Measurements from ENCODE around the gene NUDT6. TPM values are rescaled to one million over a fixed set of nuclear protein-coding genes. Genes with fewer than 3 reads are reported as not detected.
"Not testable (repeated sequence)": the region's sequence is repeated elsewhere in the genome, so short reads cannot be mapped to it uniquely, and the experiment has no call there.

The NUDT6 gene
- total RNA-seq, 2 donors from 2014 or later: 3.9 to 5.9 TPM

DNA sequence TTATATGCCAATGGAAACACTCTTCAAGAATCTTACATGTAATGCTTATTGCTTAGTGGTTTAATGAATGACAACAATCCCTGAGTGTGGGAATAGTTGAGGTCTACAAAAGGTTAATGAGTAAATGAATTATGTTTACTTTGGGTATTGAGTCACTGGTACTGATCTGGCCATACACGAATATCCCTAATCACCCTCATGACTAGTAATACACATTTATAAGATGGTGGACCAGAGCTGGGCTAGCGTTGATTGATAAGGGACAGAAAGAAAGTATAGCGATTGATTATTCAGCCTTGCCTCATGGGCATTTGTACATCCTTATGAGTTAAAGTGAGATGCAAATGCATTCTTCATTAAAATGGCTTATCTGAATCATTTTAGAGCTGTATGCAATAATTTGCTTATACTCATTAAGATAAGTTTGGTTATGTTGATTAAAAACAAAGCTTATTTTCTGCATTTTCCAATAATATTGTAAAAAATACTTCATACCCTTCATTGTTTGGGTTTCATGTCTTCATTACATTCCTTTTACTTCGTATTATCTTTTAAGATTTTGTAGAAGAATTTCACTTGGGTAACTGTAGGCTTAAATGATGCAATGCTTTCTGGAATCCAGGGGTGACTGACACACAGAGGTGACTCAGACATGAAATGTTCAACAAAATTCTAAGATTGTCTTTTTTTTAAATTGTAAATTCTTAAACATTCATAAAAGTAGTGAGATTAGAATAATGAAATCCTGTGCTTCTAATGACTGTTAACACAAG, 48.4 kb downstream of the NUDT6 start:
- ATAC-seq (replicated peaks): no peak
- H3K4me3 Mint-ChIP-seq: no peak overlapping the region
- no peaks in the 10 kb centered on the region for H3K4me1 Mint-ChIP-seq
- H3K9me3 Mint-ChIP-seq: peaks cover 5% of the 10 kb centered on the region
- H3K36me3 Mint-ChIP-seq (ENCODE audit: low read depth): no peaks in the 10 kb centered on the region
- H3K27me3 Mint-ChIP-seq: peaks cover 31% of the 10 kb centered on the region
- no peak overlapping the region for H3K27ac Mint-ChIP-seq

GRCh38 chr4:122873146-122873545, 49.3 kb downstream of the NUDT6 start:
- no peak overlapping the region for H3K27ac Mint-ChIP-seq
- H3K4me3 Mint-ChIP-seq: no peak overlapping the region
- H3K36me3 Mint-ChIP-seq (ENCODE audit: low read depth): no peaks in the 10 kb centered on the region
- peaks cover 31% of the 10 kb centered on the region for H3K27me3 Mint-ChIP-seq
- H3K4me1 Mint-ChIP-seq: no peaks in the 10 kb centered on the region
- H3K9me3 Mint-ChIP-seq: peaks cover 5% of the 10 kb centered on the region
- no peak for ATAC-seq (replicated peaks)

DNA sequence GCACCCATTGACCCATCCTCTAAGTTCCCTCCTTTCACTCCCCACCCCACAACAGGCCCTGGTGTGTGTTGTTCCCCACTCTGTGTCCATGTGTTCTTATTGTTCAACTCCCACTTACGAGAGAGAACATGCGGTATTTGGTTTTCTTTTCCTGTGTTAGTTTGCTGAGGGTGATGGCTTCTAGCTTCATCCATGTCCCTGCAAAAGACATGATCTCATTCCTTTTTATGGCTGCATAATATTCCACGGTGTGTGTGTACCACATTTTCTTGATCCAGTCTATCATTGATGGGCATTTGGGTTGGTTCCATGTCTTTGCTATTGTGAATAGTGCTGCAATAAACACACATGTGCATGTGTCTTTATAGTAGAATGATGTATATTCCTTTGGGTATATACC, 54.2 kb downstream of the NUDT6 start:
- not testable (repeated sequence) for H3K9me3 Mint-ChIP-seq; H3K4me3 Mint-ChIP-seq; H3K4me1 Mint-ChIP-seq; H3K36me3 Mint-ChIP-seq (ENCODE audit: low read depth); ATAC-seq (replicated peaks); H3K27ac Mint-ChIP-seq
- H3K27me3 Mint-ChIP-seq: peaks cover 24% of the 10 kb centered on the region

- H3K27ac Mint-ChIP-seq: no peak overlapping the region
- H3K36me3 Mint-ChIP-seq (ENCODE audit: low read depth): no peaks in the 10 kb centered on the region
- no peaks in the 10 kb centered on the region for H3K4me1 Mint-ChIP-seq
- no peaks in the 10 kb centered on the region for H3K9me3 Mint-ChIP-seq
- H3K4me3 Mint-ChIP-seq: no peak overlapping the region
- H3K27me3 Mint-ChIP-seq: peaks cover 20% of the 10 kb centered on the region
- ATAC-seq (replicated peaks): no peak
Observed at GRCh38 chr4:122865425-122865824, 57.0 kb downstream of the NUDT6 start.

DNA sequence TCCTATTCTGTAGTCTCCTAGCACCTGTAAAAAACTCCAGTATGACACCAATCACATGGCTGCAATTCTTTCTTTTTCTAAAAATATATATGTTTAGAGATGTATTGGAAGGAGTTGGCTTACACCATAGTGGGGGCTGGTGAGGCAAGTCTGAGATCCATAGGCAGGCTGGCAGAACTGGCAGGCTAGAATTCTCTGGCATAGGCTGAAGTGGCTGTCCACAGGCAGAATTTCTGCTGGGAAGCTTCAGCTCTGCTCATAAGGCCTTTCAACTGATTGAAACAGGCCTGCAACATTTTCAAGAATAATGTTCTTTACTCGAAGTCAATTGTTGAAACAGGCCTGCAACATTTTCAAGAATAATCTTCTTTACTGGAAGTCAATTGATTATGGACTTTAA, 58.8 kb downstream of the NUDT6 start:
- H3K27ac Mint-ChIP-seq: no peak overlapping the region
- no peaks in the 10 kb centered on the region for H3K36me3 Mint-ChIP-seq (ENCODE audit: low read depth)
- H3K4me3 Mint-ChIP-seq: no peak overlapping the region
- no peaks in the 10 kb centered on the region for H3K9me3 Mint-ChIP-seq
- H3K4me1 Mint-ChIP-seq: no peaks in the 10 kb centered on the region
- no peak for ATAC-seq (replicated peaks)
- H3K27me3 Mint-ChIP-seq: peaks cover 20% of the 10 kb centered on the region

DNA sequence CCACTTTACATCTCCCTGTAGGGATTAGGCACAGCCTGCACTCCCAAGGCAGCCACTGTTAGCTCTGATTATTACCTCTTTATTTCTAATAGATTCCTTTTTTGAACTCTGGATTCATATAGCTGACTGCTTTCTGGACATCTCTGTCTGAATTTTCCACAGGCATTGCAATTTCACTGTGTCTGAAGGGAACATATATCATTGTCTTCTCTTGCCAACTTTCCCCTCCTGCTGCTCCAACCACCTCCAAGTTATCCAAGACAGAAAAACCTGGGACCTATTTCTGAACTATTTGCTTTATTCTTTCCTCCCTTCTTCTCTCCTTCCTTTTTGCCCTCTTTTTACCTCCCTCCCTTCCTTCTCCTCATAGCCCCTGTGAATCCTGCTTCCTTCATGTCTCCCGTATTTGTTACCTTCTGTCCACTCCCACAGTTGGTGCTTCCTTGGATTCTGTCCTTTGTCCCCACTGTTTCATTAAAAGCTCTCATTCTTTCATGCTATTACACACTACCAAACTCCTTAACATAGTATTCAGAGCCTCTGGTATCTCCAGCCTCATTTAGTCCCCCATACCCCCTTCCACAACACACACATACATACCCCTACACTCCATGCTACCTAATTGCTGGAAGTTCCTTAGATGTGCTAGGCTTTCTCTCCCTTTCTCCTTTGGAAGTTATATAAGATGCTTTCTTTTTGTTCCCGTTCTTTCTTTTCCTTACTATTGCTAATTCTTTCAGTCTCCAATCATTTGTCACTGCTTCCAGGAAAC, 61.0 kb downstream of the NUDT6 start:
- no peak for ATAC-seq (replicated peaks)
- Mint-ChIP-seq H3K27ac (no peak overlapping the region), H3K36me3 (ENCODE audit: low read depth) (no peaks in the 10 kb centered on the region), H3K4me1 (no peaks in the 10 kb centered on the region), H3K4me3 (no peak overlapping the region), H3K9me3 (no peaks in the 10 kb centered on the region), H3K27me3 (peaks cover 20% of the 10 kb centered on the region)

DNA sequence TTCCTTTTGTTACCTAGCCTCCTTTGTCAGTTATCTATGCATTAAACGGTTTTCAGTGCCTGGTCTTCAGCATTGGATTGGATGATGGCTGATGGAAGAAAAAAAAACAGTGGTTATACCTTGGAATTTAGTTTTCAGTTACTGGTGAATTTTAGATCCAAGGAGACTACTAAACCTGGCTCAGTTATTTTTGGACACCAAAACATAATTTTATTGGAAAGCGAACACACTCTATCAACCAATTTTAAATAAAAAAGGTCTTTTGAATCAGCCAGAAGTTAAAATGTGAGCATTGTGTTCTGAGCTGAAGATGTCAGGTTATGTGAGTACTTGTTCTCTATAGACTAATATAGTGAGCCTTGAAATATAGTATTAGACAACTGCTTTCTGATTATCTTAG, 63.7 kb downstream of the NUDT6 start:
- Mint-ChIP-seq H3K27me3 (peaks cover 20% of the 10 kb centered on the region), H3K4me3 (no peak overlapping the region), H3K4me1 (no peaks in the 10 kb centered on the region), H3K9me3 (no peaks in the 10 kb centered on the region), H3K27ac (no peak overlapping the region), H3K36me3 (ENCODE audit: low read depth) (no peaks in the 10 kb centered on the region)
- ATAC-seq (replicated peaks): no peak

- Mint-ChIP-seq H3K36me3 (ENCODE audit: low read depth) (no peaks in the 10 kb centered on the region), H3K27ac (no peak overlapping the region), H3K4me3 (no peak overlapping the region), H3K4me1 (no peaks in the 10 kb centered on the region), H3K27me3 (peaks cover 16% of the 10 kb centered on the region), H3K9me3 (no peaks in the 10 kb centered on the region)
- ATAC-seq (replicated peaks): no peak
Observed at GRCh38 chr4:122857160-122857559, 65.2 kb downstream of the NUDT6 start.

- no peaks in the 10 kb centered on the region for H3K4me1 Mint-ChIP-seq
- no peak for ATAC-seq (replicated peaks)
- no peak overlapping the region for H3K27ac Mint-ChIP-seq
- no peak overlapping the region for H3K4me3 Mint-ChIP-seq
- H3K27me3 Mint-ChIP-seq: peaks cover 1% of the 10 kb centered on the region
- no peaks in the 10 kb centered on the region for H3K36me3 Mint-ChIP-seq (ENCODE audit: low read depth)
- H3K9me3 Mint-ChIP-seq: no peaks in the 10 kb centered on the region
Observed at GRCh38 chr4:122855353-122855890, 67.0 kb downstream of the NUDT6 start.

GRCh38 chr4:122854447-122855352, 67.7 kb downstream of the NUDT6 start:
- no peak overlapping the region for H3K4me3 Mint-ChIP-seq
- no peaks in the 10 kb centered on the region for H3K9me3 Mint-ChIP-seq
- no peak for ATAC-seq (replicated peaks)
- H3K27ac Mint-ChIP-seq: no peak overlapping the region
- no peaks in the 10 kb centered on the region for H3K4me1 Mint-ChIP-seq
- no peaks in the 10 kb centered on the region for H3K36me3 Mint-ChIP-seq (ENCODE audit: low read depth)
- H3K27me3 Mint-ChIP-seq: peaks cover 4% of the 10 kb centered on the region

- Mint-ChIP-seq H3K9me3 (no peaks in the 10 kb centered on the region), H3K27me3 (peaks cover 11% of the 10 kb centered on the region), H3K27ac (no peak overlapping the region), H3K4me3 (no peak overlapping the region), H3K4me1 (no peaks in the 10 kb centered on the region), H3K36me3 (ENCODE audit: low read depth) (no peaks in the 10 kb centered on the region)
- ATAC-seq (replicated peaks): no peak
Observed at GRCh38 chr4:122851568-122851967, 70.8 kb downstream of the NUDT6 start.

GRCh38 chr4:122849789-122850188, 72.6 kb downstream of the NUDT6 start:
- H3K27me3 Mint-ChIP-seq: peaks cover 11% of the 10 kb centered on the region
- not testable (repeated sequence) for H3K4me3 Mint-ChIP-seq; H3K9me3 Mint-ChIP-seq; H3K36me3 Mint-ChIP-seq (ENCODE audit: low read depth); ATAC-seq (replicated peaks); H3K4me1 Mint-ChIP-seq; H3K27ac Mint-ChIP-seq

DNA sequence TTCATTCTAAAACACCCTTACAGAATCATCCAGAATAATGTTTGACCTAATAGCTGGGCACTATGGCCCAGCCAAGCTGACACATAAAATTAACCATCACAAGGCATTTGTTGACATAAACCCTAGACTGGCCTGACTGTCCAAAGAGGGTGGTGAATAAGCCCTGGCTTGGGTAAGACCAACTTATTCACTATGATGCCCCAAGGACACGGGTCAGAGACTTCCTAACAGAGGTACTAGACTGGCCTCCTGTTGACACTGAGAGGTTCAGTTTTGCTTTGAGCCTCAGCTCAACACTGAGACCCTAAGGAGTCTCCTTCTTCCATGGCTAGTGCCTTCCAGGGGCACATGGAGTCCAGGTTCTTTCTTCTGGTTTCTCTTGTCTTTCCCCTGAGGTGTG, 74.5 kb downstream of the NUDT6 start:
- ATAC-seq (replicated peaks): no peak

GRCh38 chr4:122845760-122846159, 76.6 kb downstream of the NUDT6 start:
- H3K27ac Mint-ChIP-seq: no peak overlapping the region
- no peak overlapping the region for H3K4me3 Mint-ChIP-seq
- no peaks in the 10 kb centered on the region for H3K4me1 Mint-ChIP-seq
- ATAC-seq (replicated peaks): no peak
- H3K27me3 Mint-ChIP-seq: peaks cover 17% of the 10 kb centered on the region
- H3K36me3 Mint-ChIP-seq (ENCODE audit: low read depth): no peaks in the 10 kb centered on the region
- no peaks in the 10 kb centered on the region for H3K9me3 Mint-ChIP-seq

More for the DNA sequence above, 74.5 kb downstream of the NUDT6 start:
- H3K36me3 Mint-ChIP-seq (ENCODE audit: low read depth): no peaks in the 10 kb centered on the region
- H3K4me1 Mint-ChIP-seq: no peaks in the 10 kb centered on the region
- no peak overlapping the region for H3K4me3 Mint-ChIP-seq
- no peaks in the 10 kb centered on the region for H3K9me3 Mint-ChIP-seq
- peaks cover 16% of the 10 kb centered on the region for H3K27me3 Mint-ChIP-seq
- no peak overlapping the region for H3K27ac Mint-ChIP-seq
